Psoas muscle (tissue), 8 donors: Measurements from ENCODE around the gene CELA3A. TPM values are rescaled to one million over a fixed set of nuclear protein-coding genes. Genes with fewer than 3 reads are reported as not detected.

Source experiments
- ATAC-seq, 4 donors: fragments of 200-7000 bp; cut with Tn5 transposase; one replicate each; pipeline ENCODE4 v1.9.1; 2020; ENCODE audit warnings: moderate library complexity in 3 of 4, mild to moderate bottlenecking in 2 of 4
- DNase-seq, 2 donors: peaks; one replicate each; pipeline ENCODE4 v3.0.0-alpha.2; 2020
- H3K27ac ChIP-seq: fragments of 200-600 bp; one replicate; pipeline ENCODE4 v1.8.0; 2022
- H3K27me3 ChIP-seq, 3 donors: fragments of 200-600 bp in 1 of 3; one replicate each; pipeline versions ENCODE4 v1.6.1 to v1.8.0; 2013 to 2022; ENCODE audit warnings: low read length in 2 of 3, mild to moderate bottlenecking in 2 of 3, moderate library complexity in 1 of 3; ENCODE audit not compliant: insufficient read depth in 3 of 3
- H3K36me3 ChIP-seq, 2 donors: fragments of 200-600 bp in 1 of 2; one replicate each; pipeline versions ENCODE4 v1.6.1 to v1.8.0; 2013 to 2022; ENCODE audit warnings: low read depth in 1 of 2, mild to moderate bottlenecking in 1 of 2, moderate library complexity in 1 of 2; ENCODE audit not compliant: insufficient read depth in 1 of 2
- H3K4me1 ChIP-seq: fragments of 200-600 bp; one replicate; pipeline ENCODE4 v1.8.0; 2022
- H3K4me3 ChIP-seq: fragments of 200-600 bp; one replicate; pipeline ENCODE4 v1.8.0; 2022; ENCODE audit warnings: mild to moderate bottlenecking
- H3K9me3 ChIP-seq: fragments of 200-600 bp; one replicate; pipeline ENCODE4 v1.8.0; 2022
- CTCF ChIP-seq: fragments of 200-600 bp; IDR thresholded peaks from one replicate; pipeline ENCODE4 v1.8.0; 2022; ENCODE audit warnings: antibody characterized with exemption
- WGBS, 3 donors: extraction: QIAGEN DNeasy Blood & Tissue Kit; methylation state at CpG; one replicate each; pipeline versions ENCODE4 v1.1.6 to v1.1.7; 2013; 5-methylcytosine and 5-hydroxymethylcytosine counted together
- intact Hi-C, 2 donors: fragments of 100-400 bp; cut with DNase I; formaldehyde crosslinking; loops; one replicate each; pipeline versions ENCODE4 v1.11.0 to v1.14.2; 2022
- polyA plus RNA-seq, 3 donors: library from polyadenylated mRNA; stranded (reverse); fragments of 200-250 nt; gene quantifications; one replicate each; pipeline ENCODE4 v1.2.3, GENCODE V29; 2013
- total RNA-seq, 4 donors: library from RNA; stranded (reverse); fragmentation: NEBNext Ultra II Directional in 2 of 4; extraction: Animal tissue kit (Norgen Biotek cat#: 25700) in 2 of 4; gene quantifications; one replicate each; pipeline versions ENCODE4 v1.2.1 to v1.2.4, GENCODE V29; 2021 to 2023
- donor health status: healthy with polysubstance abuse.
- donor health status: DM: no; HTN: no; CAD: no; lungs with moderate emphysema.
- donor health status: Bipolar disorder and iron deficiency.
- donor health status: healthy.
- donor health status: DM: yes; HTN: yes; CAD: no.
- donor health status: DM: no; HTN: no; CAD: no.
- donor health status: DM: no; HTN: no; CAD: no.
- donor health status: DM: yes; HTN: yes; CAD: no.

CELA3A gene
- total and polyA plus RNA-seq, 7 donors: 0.62 to 4.0 (median 1.4) TPM; not detected in 3

- DNase-seq (no peak), ATAC-seq (no peak)
- Histone ChIP-seq H3K27me3 (no peaks in the 10 kb centered on the region), H3K36me3 (no peaks in the 10 kb centered on the region), H3K9me3 (no peaks in the 10 kb centered on the region), H3K4me1 (no peaks in the 10 kb centered on the region), H3K27ac (no peak overlapping the region), H3K4me3 (no peak overlapping the region)
- no peak for TF ChIP-seq CTCF
- WGBS, 3 donors: 57 to 71% (median 70%) methylated on average over 2 of the region's 2 CpGs
- intact Hi-C loops: no loop called here
These were observed 44.3 kb downstream of the CELA3A start for GRCh38 chr1:22045604-22046228.

- no peak overlapping the region for H3K4me3 ChIP-seq
- ATAC-seq (no peak), DNase-seq (no peak)
- H3K9me3 ChIP-seq: no peaks in the 10 kb centered on the region
- no peaks in the 10 kb centered on the region for H3K4me1 ChIP-seq
- H3K27ac ChIP-seq: no peak overlapping the region
- intact Hi-C loops: no loop called here
- no peaks in the 10 kb centered on the region for H3K36me3 ChIP-seq
- no peaks in the 10 kb centered on the region for H3K27me3 ChIP-seq
- no peak for TF ChIP-seq CTCF
- 66 to 76% (median 67%) methylated on average over 8 of the region's 8 CpGs for WGBS, 3 donors
These were observed 47.1 kb downstream of the CELA3A start for GRCh38 chr1:22048351-22049192.

DNA sequence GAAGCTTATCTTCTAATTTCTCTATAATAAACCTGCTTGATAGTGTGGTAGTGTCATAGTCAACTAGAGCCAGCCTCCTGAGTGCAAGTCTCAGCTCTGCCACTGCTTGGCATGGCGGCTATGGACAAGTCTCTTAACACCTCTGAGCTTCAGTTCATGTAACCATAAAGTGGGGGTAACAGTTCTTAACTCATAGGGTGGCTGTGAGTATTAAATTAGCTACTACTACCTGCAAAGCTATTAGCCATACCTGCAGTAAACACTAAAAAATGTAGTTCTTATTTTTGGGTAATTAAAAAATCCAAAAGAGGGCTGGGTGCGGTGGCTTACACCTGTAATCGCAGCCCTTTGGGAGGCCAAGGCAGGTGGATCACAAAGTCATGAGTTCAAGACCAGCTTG lies 48.9 kb downstream of the CELA3A start:
- H3K9me3 ChIP-seq: no peaks in the 10 kb centered on the region
- no peak overlapping the region for H3K4me3 ChIP-seq
- no peak overlapping the region for H3K27ac ChIP-seq
- TF ChIP-seq CTCF: no peak
- no peak for DNase-seq
- intact Hi-C loops: no loop called here
- 99 to 100% (median 99%) methylated on average over 3 of the region's 3 CpGs for WGBS, 3 donors
- no peak for ATAC-seq
- H3K36me3 ChIP-seq: no peaks in the 10 kb centered on the region
- H3K4me1 ChIP-seq: peaks cover 14% of the 10 kb centered on the region
- H3K27me3 ChIP-seq: no peaks in the 10 kb centered on the region

DNA sequence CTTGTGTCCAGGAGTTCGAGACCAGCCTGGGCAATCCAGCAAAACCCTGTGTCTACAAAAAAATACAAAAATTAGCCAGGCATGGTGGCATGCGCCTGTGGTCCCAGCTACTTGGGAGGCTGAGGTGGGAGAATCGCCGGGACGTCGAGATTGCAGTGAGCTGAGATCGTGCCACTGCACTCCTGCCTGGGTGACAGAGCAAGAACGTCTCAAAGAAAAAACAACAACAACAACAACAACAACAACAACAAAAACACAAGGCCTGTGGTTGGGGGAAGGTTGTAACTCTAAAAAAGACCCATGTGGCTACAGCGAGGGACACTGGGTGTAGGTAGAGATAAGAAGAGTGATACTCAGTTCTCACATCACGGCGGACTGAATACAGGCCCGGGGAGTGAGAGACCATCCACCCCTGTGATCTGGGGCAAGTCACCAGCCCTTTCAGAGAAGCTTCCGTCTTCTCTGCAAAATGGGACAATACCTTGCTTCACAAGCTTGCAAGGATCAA lies 50.2 kb downstream of the CELA3A start:
- Histone ChIP-seq H3K27ac (no peak overlapping the region), H3K4me3 (peak overlapping the region; percentile 81), H3K36me3 (no peaks in the 10 kb centered on the region), H3K9me3 (no peaks in the 10 kb centered on the region), H3K4me1 (peaks cover 27% of the 10 kb centered on the region), H3K27me3 (no peaks in the 10 kb centered on the region)
- 85 to 89% (median 89%) methylated on average over 13 of the region's 13 CpGs for WGBS, 3 donors
- intact Hi-C loops: loop anchor here in 1 of 2 donors (2.0 kb wide), 1 partner anchor 27 kb away; no protein-coding TSS in a partner anchor
- DNase-seq (no peak), ATAC-seq (no peak)
- TF ChIP-seq CTCF: no peak
